CD4-positive, alpha-beta T cell treated with Interleukin-15 for 1 hour (primary cell): ENCODE data around the gene PNPLA1.

Experiments used
- DNase-seq: peaks from one replicate; pipeline ENCODE4 v3.0.0-alpha.2; 2020

PNPLA1 gene, protein sequence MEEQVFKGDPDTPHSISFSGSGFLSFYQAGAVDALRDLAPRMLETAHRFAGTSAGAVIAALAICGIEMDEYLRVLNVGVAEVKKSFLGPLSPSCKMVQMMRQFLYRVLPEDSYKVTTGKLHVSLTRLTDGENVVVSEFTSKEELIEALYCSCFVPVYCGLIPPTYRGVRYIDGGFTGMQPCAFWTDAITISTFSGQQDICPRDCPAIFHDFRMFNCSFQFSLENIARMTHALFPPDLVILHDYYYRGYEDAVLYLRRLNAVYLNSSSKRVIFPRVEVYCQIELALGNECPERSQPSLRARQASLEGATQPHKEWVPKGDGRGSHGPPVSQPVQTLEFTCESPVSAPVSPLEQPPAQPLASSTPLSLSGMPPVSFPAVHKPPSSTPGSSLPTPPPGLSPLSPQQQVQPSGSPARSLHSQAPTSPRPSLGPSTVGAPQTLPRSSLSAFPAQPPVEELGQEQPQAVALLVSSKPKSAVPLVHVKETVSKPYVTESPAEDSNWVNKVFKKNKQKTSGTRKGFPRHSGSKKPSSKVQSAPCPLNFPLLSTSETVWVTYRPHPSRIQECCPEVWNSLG

DNA sequence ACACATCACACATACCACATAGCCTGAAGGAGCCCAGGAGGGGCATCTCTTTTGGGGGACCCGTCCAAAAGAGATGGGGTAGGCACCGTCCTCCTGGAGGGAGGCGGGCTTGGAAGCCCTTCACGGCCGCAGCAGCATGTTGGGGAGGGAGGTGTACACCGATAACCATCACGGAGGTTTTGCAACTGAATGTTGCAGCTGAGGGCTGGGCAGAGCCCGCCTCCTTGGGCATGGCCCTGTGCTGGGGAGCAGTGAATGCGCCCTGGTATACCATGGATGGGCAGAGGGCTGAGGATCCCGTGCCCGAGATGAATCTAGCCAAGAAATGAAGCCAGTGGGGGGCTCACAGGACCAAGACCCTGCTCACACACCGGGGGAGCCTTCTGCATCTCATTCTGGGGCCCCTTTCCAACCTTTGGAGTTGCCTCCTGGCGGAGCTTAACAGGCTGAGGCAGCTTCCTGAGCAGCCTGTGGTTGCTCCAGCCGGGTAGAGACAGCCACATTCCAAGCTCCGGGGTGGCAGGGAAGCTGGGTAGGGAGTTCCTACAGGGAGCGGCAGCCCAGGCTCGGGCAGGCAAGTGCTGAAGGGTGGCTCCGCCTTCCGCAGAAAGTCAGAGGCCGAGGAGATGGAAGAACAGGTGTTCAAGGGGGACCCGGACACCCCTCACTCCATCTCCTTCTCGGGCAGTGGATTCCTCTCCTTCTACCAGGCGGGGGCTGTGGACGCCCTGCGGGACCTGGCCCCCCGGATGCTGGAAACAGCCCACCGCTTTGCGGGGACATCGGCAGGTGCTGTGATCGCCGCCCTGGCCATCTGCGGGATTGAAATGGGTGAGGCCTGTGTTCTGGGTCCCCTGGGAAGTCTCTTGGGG lies at the start of gene PNPLA1:
Gene PNPLA1, plus strand, starts transcription at position 227 of the 872 bp plus-strand sequence. Its CDS starts 400 bp downstream, at position 627.
- DNase-seq = no peak

DNA sequence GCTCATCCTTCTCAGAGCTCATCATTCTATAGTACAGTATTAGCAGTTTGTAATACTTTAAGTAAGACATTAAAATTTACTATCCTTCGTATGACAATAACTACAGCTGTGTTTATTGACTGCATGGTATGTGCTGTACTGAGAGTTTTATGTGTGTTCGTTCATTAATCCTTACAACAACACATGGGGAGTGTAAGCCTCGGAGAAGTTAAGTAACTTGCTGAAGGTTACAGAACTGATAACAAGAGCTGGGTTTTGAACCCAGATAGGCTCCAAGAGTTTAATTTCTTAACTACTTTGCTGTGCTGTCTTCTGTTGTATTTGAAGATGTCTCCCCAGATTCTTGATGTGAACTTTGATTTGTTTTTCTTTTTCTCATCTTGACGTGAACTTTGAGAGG lies 49.6 kb upstream of the PNPLA1 start:
- DNase-seq = no peak

DNA sequence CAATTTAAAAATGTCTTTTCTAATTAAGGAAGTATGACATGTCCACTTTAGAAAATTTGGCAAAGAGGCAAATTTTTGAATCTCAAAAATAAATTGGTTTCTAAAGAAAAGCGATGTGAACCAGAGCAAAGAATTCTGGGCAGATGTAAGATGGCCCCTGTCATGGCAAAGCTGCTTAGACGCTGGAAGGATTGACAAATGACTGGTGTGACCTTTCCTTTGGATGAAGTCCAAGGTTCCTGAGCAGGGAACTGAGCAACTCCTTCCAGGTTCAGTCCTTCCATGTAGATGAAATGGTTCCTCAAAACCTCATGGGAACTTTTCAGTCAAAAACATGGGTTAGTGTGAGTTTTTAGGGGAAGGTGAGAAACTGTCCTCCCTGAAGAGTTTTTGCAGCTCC lies 48.2 kb upstream of the PNPLA1 start:
- no peak for DNase-seq

DNA sequence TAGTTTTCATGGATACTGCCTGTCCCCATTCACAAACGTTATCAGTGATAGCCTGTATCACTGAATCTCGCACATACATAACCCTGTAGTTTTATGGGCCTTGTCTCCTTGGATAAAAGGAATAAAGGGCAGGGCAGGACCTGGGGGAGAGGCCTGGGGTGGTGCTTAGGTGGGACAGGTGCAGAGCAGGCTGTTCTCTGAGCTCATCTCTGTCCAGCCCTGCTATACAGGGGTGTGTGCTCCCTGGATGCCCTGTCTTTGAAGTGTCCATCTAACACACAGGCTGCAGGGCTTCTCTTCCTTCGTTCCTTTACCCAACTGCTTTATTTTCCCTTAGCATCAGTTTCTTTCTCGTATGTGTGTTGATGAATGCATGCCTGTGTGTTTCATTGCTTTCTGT lies 46.9 kb upstream of the PNPLA1 start:
- no peak for DNase-seq

DNA sequence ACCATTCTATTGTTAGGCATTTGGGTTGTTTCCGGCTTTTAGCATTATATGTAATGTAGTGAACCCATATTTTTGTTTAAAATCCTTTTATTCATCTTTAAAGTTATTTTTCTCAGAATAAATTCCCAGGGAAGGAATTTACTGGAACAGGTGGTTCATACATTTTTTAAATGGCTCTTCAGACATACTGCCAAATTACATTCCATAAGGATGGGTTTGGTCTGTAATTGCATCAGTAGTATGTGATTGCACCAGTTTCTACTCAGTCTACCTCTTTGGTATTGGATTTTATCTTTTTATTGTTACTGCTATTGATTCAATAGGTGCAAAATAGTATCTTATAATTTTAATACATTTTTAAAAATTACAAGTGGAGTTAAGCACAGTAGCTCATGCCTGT lies 46.2 kb upstream of the PNPLA1 start:
- DNase-seq = no peak

DNA sequence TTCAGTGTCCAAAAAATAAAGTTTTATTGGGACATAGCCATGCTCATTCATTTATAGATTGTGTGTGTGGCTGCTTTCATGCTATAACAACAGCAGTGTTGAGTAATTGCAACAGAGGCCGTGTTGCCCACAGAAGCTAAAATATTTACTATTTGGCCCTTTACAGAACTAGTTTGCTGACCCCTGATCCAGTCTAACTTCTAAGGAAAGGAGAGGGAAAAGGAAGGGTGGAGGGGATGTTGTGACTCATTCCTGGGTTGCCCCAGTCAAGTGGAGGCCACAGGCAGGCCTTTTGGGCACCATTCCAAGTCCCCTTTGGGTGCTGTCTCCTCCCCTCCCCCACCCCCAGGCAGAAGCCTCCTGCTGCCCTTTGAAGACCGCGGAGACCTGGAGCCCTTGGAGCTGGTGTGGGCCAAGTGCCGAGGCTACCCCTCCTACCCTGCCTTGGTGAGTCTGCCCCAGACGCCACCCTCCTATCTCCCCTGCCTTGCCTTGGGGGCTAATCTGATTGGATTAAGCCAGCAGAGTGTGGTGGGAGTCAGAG lies 44.9 kb upstream of the PNPLA1 start:
- no peak for DNase-seq

DNA sequence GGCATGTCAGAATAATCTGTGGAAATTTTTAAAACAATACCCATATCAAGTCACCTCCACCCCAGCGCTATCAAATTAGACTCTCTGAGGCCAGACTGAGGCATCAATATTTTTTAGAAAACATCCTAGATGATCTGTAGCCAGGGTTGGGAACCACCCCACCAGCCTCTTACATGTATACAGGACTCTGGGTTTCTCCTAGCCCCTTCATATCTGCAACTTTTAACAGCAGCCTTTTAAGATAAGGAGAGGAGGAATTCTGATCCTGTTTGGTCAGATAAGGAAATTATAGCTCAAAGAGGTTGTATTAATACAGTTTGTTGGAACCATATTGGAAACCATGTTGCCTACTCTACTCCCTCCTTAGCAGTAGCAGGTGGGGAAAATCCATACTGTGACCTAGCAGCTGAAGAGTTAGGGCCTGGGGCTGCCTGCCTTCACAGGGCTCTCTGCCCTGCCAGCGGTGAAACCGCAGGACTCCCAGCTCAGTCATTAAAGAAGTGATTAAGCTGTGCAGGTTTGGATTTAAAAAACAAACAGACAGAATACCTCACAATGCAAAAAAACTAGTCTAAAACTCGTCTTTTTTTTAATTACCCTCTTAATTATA lies 43.3 kb upstream of the PNPLA1 start:
- no peak for DNase-seq

DNA sequence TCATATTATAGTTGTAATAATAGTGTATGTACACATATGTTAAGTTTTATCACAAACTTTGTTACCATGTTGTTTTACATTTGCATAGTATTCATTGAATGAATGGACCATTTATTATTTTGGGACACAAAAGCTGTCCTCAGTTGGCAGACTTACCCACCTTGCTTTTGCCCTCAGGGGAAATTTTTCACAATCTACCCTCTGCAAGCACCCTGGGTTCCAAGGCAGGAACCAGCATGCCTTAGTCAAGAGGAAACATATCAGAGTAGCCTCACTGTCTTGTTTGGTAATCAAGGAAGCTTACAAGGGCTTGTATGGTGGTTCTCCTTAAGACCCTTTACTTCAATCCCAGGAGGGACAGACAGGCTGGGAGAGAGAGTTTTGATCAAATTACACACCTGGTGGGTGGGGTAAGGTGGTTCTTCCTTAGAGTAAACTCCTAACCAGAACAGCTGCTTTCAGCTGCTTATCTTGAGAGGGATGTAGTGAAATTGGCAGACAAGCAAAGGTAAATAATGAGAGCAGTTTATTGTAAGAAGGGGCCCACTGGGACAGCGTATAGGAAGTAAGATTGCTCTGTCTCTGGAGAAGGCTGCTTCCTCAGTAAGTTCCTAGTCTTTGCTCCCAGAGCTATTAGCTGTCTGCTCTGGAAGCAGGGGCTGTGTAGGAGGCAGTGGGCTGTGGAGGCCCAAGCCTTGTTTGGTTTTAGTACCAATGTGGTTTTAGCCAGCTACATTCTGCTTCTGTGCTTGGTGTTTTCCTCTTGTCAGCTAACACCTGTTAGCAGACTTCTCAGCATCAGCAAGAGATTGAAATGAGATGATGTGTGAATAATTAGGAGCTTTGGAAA lies 42.3 kb upstream of the PNPLA1 start:
- no peak for DNase-seq

DNA sequence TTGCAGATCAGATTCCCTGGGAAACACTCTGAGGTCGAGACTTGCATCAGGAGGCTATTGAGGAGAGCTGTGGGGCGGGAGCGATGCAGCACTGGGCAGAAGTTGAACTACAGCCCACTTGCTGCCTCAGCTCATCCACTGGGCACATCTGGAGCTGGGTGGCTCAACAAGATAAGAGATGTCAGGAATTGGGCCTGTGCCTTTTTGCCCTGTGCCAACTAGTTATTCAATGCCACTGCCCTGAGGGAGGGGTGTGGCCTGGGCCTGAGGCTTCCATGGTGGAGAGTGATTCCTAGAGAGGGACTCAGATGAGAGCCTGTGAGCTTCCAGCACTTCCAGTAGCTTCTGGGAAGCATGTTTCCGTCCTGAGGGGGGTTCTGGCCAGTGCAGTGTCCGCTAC lies 40.6 kb upstream of the PNPLA1 start:
- DNase-seq = no peak

DNA sequence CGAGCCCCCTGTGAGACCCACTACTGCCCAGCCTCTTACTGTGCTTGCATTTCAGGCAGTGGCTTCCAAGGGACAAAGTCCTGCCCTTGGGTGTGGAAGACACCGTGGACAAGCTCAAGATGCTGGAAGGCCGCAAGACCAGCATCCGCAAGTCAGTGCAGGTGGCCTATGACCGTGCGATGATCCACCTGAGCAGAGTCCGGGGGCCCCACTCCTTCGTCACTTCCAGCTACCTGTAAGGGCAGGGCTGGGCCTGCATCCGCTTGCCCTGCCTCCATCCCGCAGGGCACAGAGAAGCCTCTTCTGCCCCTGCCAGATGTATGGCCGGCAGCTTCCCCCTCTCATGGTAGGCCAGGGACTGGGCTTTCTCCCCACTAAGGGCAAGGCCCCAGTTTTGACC lies 39.5 kb upstream of the PNPLA1 start:
- no peak for DNase-seq

DNA sequence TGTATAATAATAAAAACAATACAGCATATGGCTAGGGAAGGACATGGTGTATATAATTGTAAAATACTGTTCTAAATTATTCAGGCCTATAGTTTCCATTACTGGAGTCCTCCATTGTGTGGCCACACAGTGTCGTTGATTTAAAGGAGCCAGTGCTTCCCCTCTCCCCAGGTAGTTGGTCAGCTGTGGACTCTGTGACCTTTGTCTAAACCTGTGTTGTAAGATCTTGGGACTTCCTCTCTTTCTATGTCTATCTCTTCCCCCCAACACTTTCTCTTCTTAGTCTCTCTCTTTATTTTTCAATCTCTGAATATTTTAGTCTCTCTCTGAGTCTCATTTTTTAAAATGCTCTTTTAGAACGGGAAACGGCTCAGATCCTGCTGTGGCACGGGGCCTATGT lies 37.7 kb upstream of the PNPLA1 start:
- DNase-seq = no peak

DNA sequence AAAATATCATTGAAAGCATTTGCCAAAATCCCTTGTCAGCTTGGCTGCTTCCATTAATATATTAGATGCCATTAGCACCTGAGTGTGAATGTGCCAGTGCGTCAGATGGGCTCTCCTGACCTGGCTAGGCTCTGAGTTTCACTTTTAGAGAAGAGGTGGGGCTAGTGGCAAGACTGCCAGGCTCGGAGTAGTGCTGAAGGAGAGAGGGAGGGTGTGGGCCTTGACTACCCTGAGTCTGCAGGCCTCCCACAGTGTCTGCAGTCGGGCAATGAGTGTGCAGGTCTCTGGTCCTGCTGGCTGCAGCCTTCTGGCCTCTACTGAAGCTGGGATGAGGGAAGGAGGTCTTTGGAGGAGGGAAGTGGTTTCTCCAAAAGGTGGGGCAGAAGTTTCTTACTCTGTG lies 34.6 kb upstream of the PNPLA1 start:
- no peak for DNase-seq

DNA sequence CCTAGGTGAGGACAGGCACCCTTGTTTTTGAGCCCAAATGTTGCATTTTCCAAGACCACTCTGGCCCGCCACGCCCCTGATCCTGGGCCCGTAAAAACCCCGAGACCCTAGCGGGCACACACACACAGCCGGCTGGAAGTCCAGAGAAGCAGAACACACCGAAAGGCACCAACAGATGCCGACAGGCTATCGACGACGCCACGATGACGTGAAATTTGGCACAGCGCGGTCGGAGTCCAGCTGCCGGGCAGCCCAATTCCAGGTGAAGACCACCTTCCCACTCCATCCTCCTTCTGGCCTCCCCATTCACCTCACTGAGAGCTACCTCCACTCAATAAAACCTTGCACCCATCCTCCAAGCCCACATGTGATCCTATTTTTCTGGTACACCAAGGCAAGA lies 34.0 kb upstream of the PNPLA1 start:
- no peak for DNase-seq

DNA sequence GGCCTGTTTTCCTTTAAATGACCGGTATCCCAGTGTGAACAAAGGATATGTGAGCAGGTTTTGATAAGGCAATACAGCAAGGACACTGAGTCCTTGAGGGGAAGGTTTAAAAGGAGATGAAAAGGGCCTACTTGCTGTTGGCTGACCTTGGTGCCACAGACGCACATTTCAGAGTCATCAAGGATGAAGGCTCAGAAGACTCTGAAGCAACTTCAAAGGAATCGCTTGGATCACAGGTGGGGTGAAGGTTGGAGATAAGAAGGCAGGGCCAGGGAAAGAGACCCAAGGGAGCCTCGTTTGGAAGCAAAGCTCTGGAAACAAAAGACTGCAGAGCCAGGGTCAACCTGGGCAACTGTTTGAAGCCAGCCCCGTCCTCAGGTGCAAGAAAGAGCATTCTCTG lies 30.1 kb upstream of the PNPLA1 start:
- no peak for DNase-seq

DNA sequence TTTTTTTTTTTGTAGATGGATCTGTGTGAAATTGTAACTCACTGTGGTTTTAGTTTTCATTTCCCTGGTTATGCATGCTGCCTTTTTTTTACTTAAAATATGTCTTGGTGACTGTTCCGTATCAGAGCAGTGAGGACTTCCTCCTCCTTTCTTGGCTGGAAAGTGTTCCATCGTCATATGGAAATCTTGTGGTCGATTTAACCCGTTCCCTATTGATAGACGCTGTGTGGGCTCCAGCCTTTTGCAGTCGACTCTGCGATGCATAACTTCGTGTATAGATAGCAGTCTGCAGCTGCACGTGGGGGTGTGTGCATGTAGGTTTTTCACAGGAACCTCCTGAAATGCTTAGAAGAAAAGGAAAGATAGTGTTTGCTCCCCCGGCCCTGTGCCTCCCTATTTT lies 28.1 kb upstream of the PNPLA1 start:
- no peak for DNase-seq

DNA sequence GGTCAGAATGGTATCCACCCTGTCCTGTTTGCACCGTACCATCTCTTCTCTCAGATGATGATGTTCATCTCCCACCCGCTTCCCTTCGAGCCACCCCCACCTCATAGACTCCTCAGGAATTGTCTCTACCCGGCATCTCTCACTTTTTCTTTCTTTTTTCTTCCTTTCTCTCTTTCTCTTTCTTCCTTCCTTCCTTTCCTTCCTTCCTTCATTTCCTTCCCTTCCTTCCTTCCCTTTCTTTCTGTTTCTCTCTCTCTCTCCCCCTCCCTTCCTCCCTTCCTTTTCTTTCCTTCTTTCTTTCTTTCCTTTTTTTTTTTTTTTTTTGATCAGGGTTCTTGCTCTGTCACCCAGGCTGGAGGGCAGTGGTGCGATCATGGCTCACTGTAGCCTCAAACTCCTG lies 27.7 kb upstream of the PNPLA1 start:
- DNase-seq = no peak

DNA sequence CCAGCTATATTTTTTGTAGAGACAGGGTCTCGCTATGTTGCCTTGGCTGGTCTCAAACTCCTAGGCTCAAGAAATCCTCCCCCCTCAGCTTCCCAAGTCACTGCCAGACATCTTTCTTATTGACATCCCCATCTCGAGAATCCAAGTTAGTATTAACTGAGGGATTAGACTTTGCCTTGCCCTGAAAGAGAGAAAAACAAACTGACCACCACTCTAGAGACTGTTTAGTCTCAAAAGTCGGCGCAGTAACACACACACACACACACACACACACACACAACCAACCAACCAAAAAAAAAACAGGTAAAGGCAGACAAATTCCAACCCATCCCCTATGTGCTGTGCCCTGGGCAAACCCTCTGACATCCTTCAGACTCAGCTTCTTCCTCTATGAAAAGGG lies 27.2 kb upstream of the PNPLA1 start:
- no peak for DNase-seq

DNA sequence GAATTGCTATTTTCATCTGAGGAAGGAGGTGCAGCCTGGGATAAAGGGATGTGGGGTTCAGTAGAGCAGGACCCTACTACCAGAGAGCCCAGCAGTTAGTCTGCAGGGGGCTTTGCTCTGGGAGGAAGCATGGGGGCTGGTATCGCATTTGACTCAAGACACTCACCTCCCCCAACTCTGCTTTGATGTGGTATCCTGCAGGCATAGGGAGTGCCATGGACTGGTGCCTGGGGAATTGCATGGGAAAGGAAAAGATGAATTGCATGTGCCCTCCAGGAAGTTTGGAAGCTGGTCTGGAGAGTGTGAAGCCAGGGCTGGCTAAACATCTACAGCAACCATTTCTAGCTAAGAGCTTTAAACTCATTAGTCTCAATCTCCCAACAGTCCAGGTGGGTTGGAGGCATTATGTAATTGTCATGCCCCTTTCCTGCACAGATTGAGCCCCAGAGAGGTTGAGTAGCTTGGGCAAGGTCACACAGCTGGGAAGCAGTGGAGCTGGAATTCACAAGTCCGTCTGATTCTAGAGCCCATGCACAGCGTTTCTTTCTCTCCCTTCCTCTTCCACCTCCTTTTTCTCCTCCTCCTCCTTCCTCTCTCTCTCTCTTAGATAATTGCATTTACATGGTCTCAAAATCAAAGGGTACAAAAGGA lies 26.2 kb upstream of the PNPLA1 start:
- DNase-seq = no peak

DNA sequence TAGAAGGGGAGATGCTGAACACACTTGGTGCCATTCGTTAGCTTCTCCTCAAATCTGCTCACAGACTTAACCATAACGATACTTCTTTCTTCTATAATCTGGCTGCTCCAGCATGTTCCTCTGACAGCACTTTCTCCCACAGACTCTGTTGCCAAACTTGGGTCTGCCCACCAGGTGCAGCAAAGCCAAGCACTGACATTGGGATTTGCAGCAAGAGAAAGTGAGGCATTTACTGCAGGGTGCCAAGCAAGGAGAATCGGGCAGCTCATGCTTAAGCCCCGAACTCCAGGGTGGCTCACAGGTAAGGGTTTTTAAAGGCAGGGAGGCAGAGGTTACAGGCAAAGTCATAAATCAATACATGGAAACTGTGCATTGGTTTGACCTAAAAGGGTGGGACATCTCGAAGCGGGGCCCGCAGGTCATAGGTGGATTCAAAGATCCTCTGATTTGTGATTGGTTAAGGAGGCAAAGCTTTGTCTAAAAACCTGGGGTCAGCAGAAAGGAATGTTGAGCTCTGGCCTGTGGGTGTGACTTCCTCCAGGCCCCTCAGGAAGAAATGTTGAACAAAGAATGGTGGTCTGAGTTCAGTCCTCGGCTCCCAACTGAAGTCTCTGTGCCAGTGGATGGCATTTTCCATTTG lies 25.1 kb upstream of the PNPLA1 start:
- DNase-seq = no peak

DNA sequence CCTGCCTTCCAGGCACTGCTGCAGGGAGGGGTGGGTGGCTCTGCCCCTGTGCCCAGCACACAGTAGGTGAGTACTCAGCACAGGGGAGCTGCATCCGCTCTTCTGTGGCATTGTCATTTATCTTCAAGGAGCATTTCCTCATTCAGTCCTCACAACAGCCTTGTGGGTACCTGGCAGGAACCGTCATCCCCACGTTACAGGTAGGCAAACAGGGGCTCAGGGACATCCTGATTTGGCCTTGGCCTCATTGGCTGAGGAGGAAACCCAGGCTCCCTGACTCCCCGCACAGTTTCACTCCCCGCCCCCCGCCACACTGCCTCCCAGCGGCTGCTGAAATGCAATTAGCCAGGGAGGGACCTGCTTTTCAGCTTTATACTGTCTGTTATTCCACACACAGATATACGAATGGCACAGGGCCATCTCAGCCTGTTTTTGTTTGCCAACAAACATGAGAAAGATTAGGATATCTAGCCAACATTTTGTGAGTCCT lies 24.2 kb upstream of the PNPLA1 start:
- DNase-seq = no peak
